C4-2B (cell line): ENCODE results near the gene CCSAP.

ENCODE experiments used
- ZFX ChIP-seq: fragments of 450-650 bp; IDR thresholded peaks from 2 replicates; pipeline ENCODE4 v1.6.1; 2017
- TF ChIP-seq, protein P1 (sequence below): fragments of 450-650 bp; conservative IDR thresholded peaks from 2 replicates; pipeline ENCODE4 v1.5.1; 2017; ENCODE audit warnings: mild to moderate bottlenecking

DNA sequence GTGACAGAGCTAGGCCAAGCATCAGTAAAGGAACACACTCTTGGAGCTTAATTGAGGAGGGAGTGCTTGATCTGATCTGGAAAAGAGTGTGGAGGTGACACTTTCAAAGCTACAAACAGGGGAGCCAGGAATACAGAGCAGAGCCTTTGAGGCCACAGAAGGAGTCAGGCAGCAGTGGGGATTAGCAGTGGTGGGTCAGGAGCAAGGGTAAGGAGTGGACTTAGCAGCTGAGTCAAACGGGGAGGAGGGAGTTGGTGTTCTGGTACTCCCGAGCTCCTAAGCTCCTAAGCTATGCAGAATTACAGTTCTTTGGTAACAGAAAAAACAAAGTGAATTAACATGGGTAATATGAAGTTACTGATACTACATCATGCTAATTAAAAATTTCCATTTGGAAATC is 57.4 kb downstream of the CCSAP start:
- TF ChIP-seq, protein P1, sequence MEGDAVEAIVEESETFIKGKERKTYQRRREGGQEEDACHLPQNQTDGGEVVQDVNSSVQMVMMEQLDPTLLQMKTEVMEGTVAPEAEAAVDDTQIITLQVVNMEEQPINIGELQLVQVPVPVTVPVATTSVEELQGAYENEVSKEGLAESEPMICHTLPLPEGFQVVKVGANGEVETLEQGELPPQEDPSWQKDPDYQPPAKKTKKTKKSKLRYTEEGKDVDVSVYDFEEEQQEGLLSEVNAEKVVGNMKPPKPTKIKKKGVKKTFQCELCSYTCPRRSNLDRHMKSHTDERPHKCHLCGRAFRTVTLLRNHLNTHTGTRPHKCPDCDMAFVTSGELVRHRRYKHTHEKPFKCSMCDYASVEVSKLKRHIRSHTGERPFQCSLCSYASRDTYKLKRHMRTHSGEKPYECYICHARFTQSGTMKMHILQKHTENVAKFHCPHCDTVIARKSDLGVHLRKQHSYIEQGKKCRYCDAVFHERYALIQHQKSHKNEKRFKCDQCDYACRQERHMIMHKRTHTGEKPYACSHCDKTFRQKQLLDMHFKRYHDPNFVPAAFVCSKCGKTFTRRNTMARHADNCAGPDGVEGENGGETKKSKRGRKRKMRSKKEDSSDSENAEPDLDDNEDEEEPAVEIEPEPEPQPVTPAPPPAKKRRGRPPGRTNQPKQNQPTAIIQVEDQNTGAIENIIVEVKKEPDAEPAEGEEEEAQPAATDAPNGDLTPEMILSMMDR, result no peak
- TF ChIP-seq ZFX, result no peak
